GM12891 (cell line): ENCODE measurements around the gene TENM4.

Experiments
- DNase-seq: peaks from one replicate; pipeline ENCODE4 v3.0.0; 2011; ENCODE audit warnings: low spot score; ENCODE audit not compliant: insufficient read length
- FAIRE-seq: peaks from 2 replicates; lab custom pipeline; 2011; peaks lifted over from hg19 to GRCh38; lab: Jason Lieb, UNC
- PAX5 ChIP-seq: IDR thresholded peaks from 2 replicates; pipeline ENCODE4 v1.6.1; 2011; ENCODE audit warnings: low read length, moderate library complexity, mild to moderate bottlenecking; ENCODE audit not compliant: insufficient read depth, severe bottlenecking
- POLR2A ChIP-seq: IDR thresholded peaks from 2 replicates; pipeline ENCODE4 v1.6.1; 2011; ENCODE audit warnings: low read depth, low read length, control low read depth
- POLR2AphosphoS5 ChIP-seq: IDR thresholded peaks from 2 replicates; pipeline ENCODE4 v1.6.1; 2011; ENCODE audit warnings: low read depth, low read length, control low read depth
- POU2F2 ChIP-seq: IDR thresholded peaks from 2 replicates; pipeline ENCODE4 v1.6.1; 2011; ENCODE audit warnings: low read depth, mild to moderate bottlenecking, control low read depth, low read length, moderate library complexity
- SPI1 ChIP-seq: IDR thresholded peaks from 2 replicates; pipeline ENCODE4 v1.6.1; 2011; ENCODE audit warnings: low read depth, low read length, control low read depth
- TAF1 ChIP-seq: IDR thresholded peaks from 2 replicates; pipeline ENCODE4 v1.6.1; 2011; ENCODE audit warnings: low read depth, low read length, control low read depth

Gene TENM4

GRCh38 chr11:79219186-79220045 lies 221.4 kb downstream of the TENM4 start:
- no peak for FAIRE-seq
- DNase-seq = no peak
- no peak for TF ChIP-seq PAX5
- no peak for TF ChIP-seq POLR2AphosphoS5
- TF ChIP-seq SPI1 = no peak
- TF ChIP-seq POU2F2 = no peak
- TF ChIP-seq TAF1 = no peak
- TF ChIP-seq POLR2A = no peak

GRCh38 chr11:79212741-79213190 lies 228.1 kb downstream of the TENM4 start:
- FAIRE-seq (no peak), DNase-seq (no peak)
- no peak for TF ChIP-seq POLR2AphosphoS5

GRCh38 chr11:79209540-79210266 lies 231.1 kb downstream of the TENM4 start:
- TF ChIP-seq PAX5 (no peak), POU2F2 (no peak), POLR2A (no peak), SPI1 (no peak), POLR2AphosphoS5 (no peak), TAF1 (no peak)
- DNase-seq (no peak), FAIRE-seq (no peak)

- TF ChIP-seq POLR2A (no peak), TAF1 (no peak), PAX5 (no peak)
- FAIRE-seq (no peak), DNase-seq (no peak)
These were observed 232.7 kb downstream of the TENM4 start for GRCh38 chr11:79208126-79208525.

GRCh38 chr11:79206951-79207350 lies 233.9 kb downstream of the TENM4 start:
- TF ChIP-seq POLR2AphosphoS5 (no peak), TAF1 (no peak), SPI1 (no peak), POLR2A (no peak), PAX5 (no peak), POU2F2 (no peak)
- FAIRE-seq (no peak), DNase-seq (no peak)

- FAIRE-seq (no peak), DNase-seq (no peak)
- TF ChIP-seq POLR2AphosphoS5 = no peak
- no peak for TF ChIP-seq POLR2A
- TF ChIP-seq PAX5 = no peak
- no peak for TF ChIP-seq TAF1
- TF ChIP-seq SPI1 = no peak
- TF ChIP-seq POU2F2 = no peak
These were observed 235.0 kb downstream of the TENM4 start for GRCh38 chr11:79205786-79206185.

- FAIRE-seq = no peak
- no peak for TF ChIP-seq POU2F2
- TF ChIP-seq POLR2A = no peak
- TF ChIP-seq POLR2AphosphoS5 = no peak
- no peak for TF ChIP-seq TAF1
- TF ChIP-seq PAX5 = no peak
- TF ChIP-seq SPI1 = no peak
- DNase-seq = no peak
These were observed 239.0 kb downstream of the TENM4 start for GRCh38 chr11:79201677-79202347.

- DNase-seq (no peak), FAIRE-seq (no peak)
- no peak for TF ChIP-seq POLR2AphosphoS5
- no peak for TF ChIP-seq TAF1
- no peak for TF ChIP-seq PAX5
- TF ChIP-seq POLR2A = no peak
- no peak for TF ChIP-seq SPI1
- no peak for TF ChIP-seq POU2F2
These were observed 240.3 kb downstream of the TENM4 start for GRCh38 chr11:79200398-79201070.
